ENCODE measurements around the gene TRIM7.

TRIM7 gene

GRCh38 chr5:181204826-181205760 is at the start of gene TRIM7:
Gene TRIM7 (minus strand): TSS chr5:181205196. CDS start chr5:181205110, 86 bp downstream.
- DNase-seq = peak; percentile 37

GRCh38 chr5:181248277-181248676 is 43.3 kb upstream of the TRIM7 start:
- DNase-seq = no peak

- peak; percentile 87 for DNase-seq
These were observed 41.5 kb upstream of the TRIM7 start for GRCh38 chr5:181246276-181247049.

GRCh38 chr5:181245427-181246275 is 40.7 kb upstream of the TRIM7 start:
- no peak for DNase-seq

GRCh38 chr5:181243564-181244343 is 38.8 kb upstream of the TRIM7 start, which contains the start of gene RACK1:
Gene RACK1 (minus strand): TSS chr5:181243906. CDS start chr5:181243800, 106 bp downstream.
- DNase-seq = peak; percentile 85

GRCh38 chr5:181243018-181243563 is 38.1 kb upstream of the TRIM7 start:
- no peak for DNase-seq

- DNase-seq = no peak
These were observed 37.0 kb upstream of the TRIM7 start for GRCh38 chr5:181242031-181242451.

- DNase-seq = peak; percentile 88
These were observed 36.5 kb upstream of the TRIM7 start for GRCh38 chr5:181241393-181241975.

GRCh38 chr5:181239062-181239663 is 34.2 kb upstream of the TRIM7 start:
- DNase-seq = no peak

- no peak for DNase-seq
These were observed 32.9 kb upstream of the TRIM7 start for GRCh38 chr5:181237729-181238385.

GRCh38 chr5:181236954-181237641 is 32.1 kb upstream of the TRIM7 start:
- DNase-seq = no peak

- no peak for DNase-seq
These were observed 31.5 kb upstream of the TRIM7 start for GRCh38 chr5:181236471-181236870.

GRCh38 chr5:181235689-181236366 is 30.8 kb upstream of the TRIM7 start:
- DNase-seq = no peak

GRCh38 chr5:181235323-181235688 is 30.3 kb upstream of the TRIM7 start:
- no peak for DNase-seq

GRCh38 chr5:181234455-181235306 is 29.7 kb upstream of the TRIM7 start:
- DNase-seq = no peak

GRCh38 chr5:181233801-181234454 is 28.9 kb upstream of the TRIM7 start:
- no peak for DNase-seq

- no peak for DNase-seq
These were observed 28.2 kb upstream of the TRIM7 start for GRCh38 chr5:181233088-181233800.

All from HCEC 1CT (cell line).